ENCODE results near the gene S1PR4.
"Not testable (repeated sequence)": the region's sequence is repeated elsewhere in the genome, so short reads cannot be mapped to it uniquely, and the experiment has no call there.

The S1PR4 gene

GRCh38 chr19:3179739-3180293 lies 1.2 kb downstream of the S1PR4 start:
- DNase-seq (ENCODE audit: low spot score): no peak

GRCh38 chr19:3183721-3184641 lies 5.4 kb downstream of the S1PR4 start:
- DNase-seq (ENCODE audit: low spot score): no peak

GRCh38 chr19:3184847-3185460 lies 6.4 kb downstream of the S1PR4 start:
- peak; percentile 50 for DNase-seq (ENCODE audit: low spot score)

- DNase-seq (ENCODE audit: low spot score): peak; percentile 83
Observed at GRCh38 chr19:3185461-3186159, 7.0 kb downstream of the S1PR4 start, which contains the start of gene NCLN. Gene NCLN, plus strand, starts transcription at chr19:3185930. Its CDS starts 101 bp downstream, at chr19:3186031.

GRCh38 chr19:3186160-3186688 lies 7.7 kb downstream of the S1PR4 start:
- DNase-seq (ENCODE audit: low spot score): no peak

GRCh38 chr19:3186891-3187661 lies 8.5 kb downstream of the S1PR4 start:
- no peak for DNase-seq (ENCODE audit: low spot score)

GRCh38 chr19:3187662-3188511 lies 9.3 kb downstream of the S1PR4 start:
- no peak for DNase-seq (ENCODE audit: low spot score)

- no peak for DNase-seq (ENCODE audit: low spot score)
Observed at GRCh38 chr19:3188627-3189596, 10.3 kb downstream of the S1PR4 start.

- no peak for DNase-seq (ENCODE audit: low spot score)
Observed at GRCh38 chr19:3189702-3190469, 11.3 kb downstream of the S1PR4 start.

GRCh38 chr19:3190470-3190770 lies 11.9 kb downstream of the S1PR4 start:
- no peak for DNase-seq (ENCODE audit: low spot score)

- DNase-seq (ENCODE audit: low spot score): no peak
Observed at GRCh38 chr19:3190921-3191805, 12.6 kb downstream of the S1PR4 start.

GRCh38 chr19:3191806-3192104 lies 13.2 kb downstream of the S1PR4 start:
- DNase-seq (ENCODE audit: low spot score): not testable (repeated sequence)

GRCh38 chr19:3192228-3192635 lies 13.7 kb downstream of the S1PR4 start:
- no peak for DNase-seq (ENCODE audit: low spot score)

GRCh38 chr19:3192684-3193083 lies 14.1 kb downstream of the S1PR4 start:
- no peak for DNase-seq (ENCODE audit: low spot score)

- no peak for DNase-seq (ENCODE audit: low spot score)
Observed at GRCh38 chr19:3193256-3194105, 14.9 kb downstream of the S1PR4 start.
